GM21576 (cell line): Measurements from ENCODE around the gene DPP10.
"Not testable (repeated sequence)": the region's sequence is repeated elsewhere in the genome, so short reads cannot be mapped to it uniquely, and the experiment has no call there.

ENCODE experiments used
- ATAC-seq: cut with Tn5 transposase; IDR thresholded peaks from one replicate; pipeline ENCODE4 v1.9.1; 2021; ENCODE audit warnings: mild to moderate bottlenecking, moderate library complexity; ENCODE audit not compliant: unreplicated experiment

The DPP10 gene

GRCh38 chr2:114709936-114710850 is 267.8 kb downstream of the DPP10 start:
- no peak for ATAC-seq

GRCh38 chr2:114714313-114714712 is 271.9 kb downstream of the DPP10 start:
- ATAC-seq = no peak

- ATAC-seq = no peak
These were observed 274.6 kb downstream of the DPP10 start for GRCh38 chr2:114717049-114717448.

GRCh38 chr2:114724454-114724853 is 282.0 kb downstream of the DPP10 start:
- no peak for ATAC-seq

GRCh38 chr2:114727012-114727411 is 284.6 kb downstream of the DPP10 start:
- no peak for ATAC-seq

GRCh38 chr2:114728372-114728771 is 285.9 kb downstream of the DPP10 start:
- ATAC-seq = no peak

GRCh38 chr2:114729026-114729425 is 286.6 kb downstream of the DPP10 start:
- no peak for ATAC-seq

GRCh38 chr2:114735126-114735525 is 292.7 kb downstream of the DPP10 start:
- ATAC-seq = no peak

GRCh38 chr2:114742245-114742644 is 299.8 kb downstream of the DPP10 start:
- no peak for ATAC-seq

GRCh38 chr2:114745700-114746099 is 303.3 kb downstream of the DPP10 start:
- ATAC-seq = no peak

- ATAC-seq = not testable (repeated sequence)
These were observed 305.7 kb downstream of the DPP10 start for GRCh38 chr2:114748175-114748574.

- no peak for ATAC-seq
These were observed 310.0 kb downstream of the DPP10 start for GRCh38 chr2:114752425-114752824.

- no peak for ATAC-seq
These were observed 310.7 kb downstream of the DPP10 start for GRCh38 chr2:114753145-114753544.

- ATAC-seq = no peak
These were observed 312.6 kb downstream of the DPP10 start for GRCh38 chr2:114754907-114755563.

GRCh38 chr2:114762376-114762775 is 319.9 kb downstream of the DPP10 start:
- ATAC-seq = no peak

GRCh38 chr2:114762986-114763385 is 320.5 kb downstream of the DPP10 start:
- no peak for ATAC-seq

GRCh38 chr2:114769110-114769509 is 326.7 kb downstream of the DPP10 start:
- ATAC-seq = no peak

GRCh38 chr2:114769991-114770390 is 327.6 kb downstream of the DPP10 start:
- no peak for ATAC-seq

GRCh38 chr2:114784046-114784445 is 341.6 kb downstream of the DPP10 start:
- no peak for ATAC-seq

GRCh38 chr2:114784890-114785583 is 342.6 kb downstream of the DPP10 start:
- ATAC-seq = no peak

- ATAC-seq = no peak
These were observed 344.5 kb downstream of the DPP10 start for GRCh38 chr2:114786901-114787300.

- no peak for ATAC-seq
These were observed 345.0 kb downstream of the DPP10 start for GRCh38 chr2:114787486-114787885.
